ENCODE data around the gene ZNF184. TPM values are rescaled to one million over a fixed set of nuclear protein-coding genes. Genes with fewer than 3 reads are reported as not detected.

The ZNF184 gene
- total and polyA plus RNA-seq, 10 of the 15 experiments (the other 5 are each of a cell fraction or from before 2014, with no cell fraction given) = 4.1 to 15.1 (median 8.3) TPM

DNA sequence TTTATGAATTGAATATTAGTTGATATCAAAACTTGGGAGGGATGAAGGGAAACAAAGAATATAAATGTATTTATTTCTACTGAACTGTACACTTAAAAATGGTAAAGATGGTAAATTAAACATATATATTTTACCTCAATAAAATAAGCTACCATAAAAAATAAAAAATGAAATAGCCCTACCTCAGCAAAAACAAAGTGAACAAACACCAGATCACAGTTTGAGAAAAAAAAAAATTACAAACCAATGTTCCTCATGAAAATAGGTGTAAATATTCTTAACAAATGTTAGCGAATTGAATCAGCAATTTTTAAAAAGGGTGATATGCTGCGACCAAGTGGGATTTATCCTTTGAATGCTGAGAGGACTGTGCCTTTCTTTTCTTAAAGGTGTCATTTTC lies 28.3 kb upstream of the ZNF184 start:
- Histone ChIP-seq H3K27me3 (replicated peaks in 1 of 2; ENCODE audit: control insufficient read depth in 2 of 2, insufficient read depth in 2 of 2, low read length in 1 of 2) (no peaks in the 10 kb centered on the region; a peak in 1 of 4 replicates), H3K4me1 (ENCODE audit: control insufficient read depth, insufficient read depth, low read length) (no peaks in the 10 kb centered on the region), H3K36me3 (ENCODE audit: control insufficient read depth in 2 of 2, insufficient read depth in 2 of 2, low read length in 1 of 2) (no peaks in the 10 kb centered on the region), H3K9ac (ENCODE audit: control insufficient read depth, insufficient read depth, low read length) (no peak overlapping the region), H3K4me3 (no peak overlapping the region), H3K9me3 (replicated peaks; ENCODE audit: control insufficient read depth, insufficient read depth, low read length) (no peaks in the 10 kb centered on the region), H3K4me2 (ENCODE audit: control insufficient read depth, insufficient read depth) (no peak overlapping the region), H4K20me1 (ENCODE audit: control insufficient read depth, insufficient read depth) (no peaks in the 10 kb centered on the region), H2AFZ (ENCODE audit: control insufficient read depth, low read depth, low read length) (no peak overlapping the region), H3K79me2 (ENCODE audit: control insufficient read depth, insufficient read depth, low read length) (no peaks in the 10 kb centered on the region), H3K27ac (ENCODE audit: control insufficient read depth, insufficient read depth) (no peak overlapping the region)
- ChIA-PET SMC1A (ENCODE audit: uncharacterized antibody, unreplicated experiment) (interaction anchor here (0.8 to 1.0 kb wide), 2 partner anchors 18 to 22 kb away, joined by 3 to 4 read pairs; no protein-coding TSS in a partner anchor), POLR2A (no interaction called here), CTCF (interaction anchor here (0.6 to 1.4 kb wide), 2 partner anchors 24 to 186 kb away, joined by 3 to 4 read pairs; no protein-coding TSS in a partner anchor), RAD21 (ENCODE audit: unreplicated experiment) (no interaction called here)
- FAIRE-seq (no peak), ATAC-seq (no peak), DNase-seq (ENCODE audit: low read depth, low spot score) (no peak)
- in situ Hi-C loops (cut with MboI) (loop anchor here (25.0 kb wide), 1 partner anchor 261 kb away; no protein-coding TSS in a partner anchor), intact Hi-C loops (cut with micrococcal nuclease; ENCODE audit: unreplicated experiment) (loop anchor here (5.0 kb wide), 6 partner anchors 46 to 324 kb away; partner anchors contain the start of gene POM121L2)
- WGBS (ENCODE audit: insufficient coverage, insufficient replicate concordance, low lambda C conversion rate, missing lambda C conversion rate) = 36% methylated on average over 2 of the region's 2 CpGs
- no peak for TF ChIP-seq ZBED1 (IDR thresholded peaks at IDR 0.05; ENCODE audit: borderline replicate concordance)
- no peak for TF ChIP-seq ESRRA (IDR thresholded peaks at IDR 0.05; ENCODE audit: low read length)
- no peak for TF ChIP-seq NFIC (IDR thresholded peaks at IDR 0.05; ENCODE audit: low read depth, low read length)
- TF ChIP-seq CBFB (IDR thresholded peaks at IDR 0.05; ENCODE audit: low read depth) = no peak
- TF ChIP-seq, protein P1, sequence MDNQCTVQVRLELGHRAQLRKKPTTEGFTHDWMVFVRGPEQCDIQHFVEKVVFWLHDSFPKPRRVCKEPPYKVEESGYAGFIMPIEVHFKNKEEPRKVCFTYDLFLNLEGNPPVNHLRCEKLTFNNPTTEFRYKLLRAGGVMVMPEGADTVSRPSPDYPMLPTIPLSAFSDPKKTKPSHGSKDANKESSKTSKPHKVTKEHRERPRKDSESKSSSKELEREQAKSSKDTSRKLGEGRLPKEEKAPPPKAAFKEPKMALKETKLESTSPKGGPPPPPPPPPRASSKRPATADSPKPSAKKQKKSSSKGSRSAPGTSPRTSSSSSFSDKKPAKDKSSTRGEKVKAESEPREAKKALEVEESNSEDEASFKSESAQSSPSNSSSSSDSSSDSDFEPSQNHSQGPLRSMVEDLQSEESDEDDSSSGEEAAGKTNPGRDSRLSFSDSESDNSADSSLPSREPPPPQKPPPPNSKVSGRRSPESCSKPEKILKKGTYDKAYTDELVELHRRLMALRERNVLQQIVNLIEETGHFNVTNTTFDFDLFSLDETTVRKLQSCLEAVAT (IDR thresholded peaks at IDR 0.05) = no peak
- no peak for TF ChIP-seq SRF (IDR thresholded peaks at IDR 0.05; ENCODE audit: low read depth in 2 of 2, low read length in 2 of 2)
- TF ChIP-seq CBX5 (IDR thresholded peaks at IDR 0.05; ENCODE audit: low read depth) = no peak
- TF ChIP-seq POLR2AphosphoS2 (IDR thresholded peaks at IDR 0.05; ENCODE audit: low read depth, low read length) = no peak
- TF ChIP-seq ZSCAN29 (IDR thresholded peaks at IDR 0.05) = no peak
- no peak for TF ChIP-seq PAX5 (IDR thresholded peaks at IDR 0.05; ENCODE audit: borderline replicate concordance, low read depth, low read length)
- TF ChIP-seq SMAD1 (IDR thresholded peaks at IDR 0.05; ENCODE audit: low read depth, partially characterized antibody) = no peak
- BruUV-seq (replicated peaks) = no TSS peak

Measured in GM12878 (cell line).